Adrenal gland (tissue), 5 donors: ENCODE data around the gene TNFAIP8L3.

Experiments
- CTCF ChIP-seq, 6 experiments: fragments of 450-650 bp in 4 of 6; fragments of 200-600 bp in 2 of 6; sonication (generic) in 1 of 6; IDR thresholded peaks; 1 replicate in 5 of 6; 2 replicates in 1 of 6; pipeline versions ENCODE4 v1.5.1 to v1.8.0; 2016 to 2021; ENCODE audit warnings: antibody characterized with exemption in 6 of 6, mild to moderate bottlenecking in 2 of 6, moderate library complexity in 1 of 6
- POLR2A ChIP-seq, 2 donors: fragments of 450-650 bp; IDR thresholded peaks; one replicate each; pipeline ENCODE4 v1.6.1; 2017; ENCODE audit warnings: antibody characterized with exemption in 2 of 2, mild to moderate bottlenecking in 2 of 2, moderate library complexity in 1 of 2
- donor health status: DM: no; HTN: no; CAD: no.

- TF ChIP-seq CTCF (IDR thresholded peaks at IDR 0.05) (no peak), POLR2A (IDR thresholded peaks at IDR 0.05) (no peak)
Observed at GRCh38 chr15:51114437-51115119, 19.9 kb upstream of the TNFAIP8L3 start.
